NCI-H1417 (cell line): Measurements from ENCODE around the gene CLECL1.
"Not testable (repeated sequence)": the region's sequence is repeated elsewhere in the genome, so short reads cannot be mapped to it uniquely, and the experiment has no call there.

Source experiments
- DNase-seq, 3 experiments: peaks; one replicate each; lab custom pipeline; 2025; lab: John Stamatoyannopoulos, UW

The CLECL1 gene

GRCh38 chr12:9751204-9752144, 18.6 kb upstream of the CLECL1 start:
- DNase-seq, result peak in 1 of 3 experiments; percentile 68

GRCh38 chr12:9750276-9751203, 17.6 kb upstream of the CLECL1 start:
- peak; percentile 62 to 88 (median 64) for DNase-seq

GRCh38 chr12:9749640-9750039, 16.7 kb upstream of the CLECL1 start:
- DNase-seq, result no peak

- DNase-seq, result peak in 1 of 3 experiments; percentile 25
Observed at GRCh38 chr12:9745199-9745598, 12.3 kb upstream of the CLECL1 start.

GRCh38 chr12:9742661-9743060, 9.8 kb upstream of the CLECL1 start:
- DNase-seq, result no peak

- DNase-seq, result no peak
Observed at GRCh38 chr12:9741726-9742125, 8.8 kb upstream of the CLECL1 start.

GRCh38 chr12:9740106-9740750, 7.3 kb upstream of the CLECL1 start:
- DNase-seq, result peak in 1 of 3 experiments; percentile 18

GRCh38 chr12:9739404-9740105, 6.7 kb upstream of the CLECL1 start:
- DNase-seq, result not testable (repeated sequence)

- not testable (repeated sequence) for DNase-seq
Observed at GRCh38 chr12:9738905-9739304, 6.0 kb upstream of the CLECL1 start.

GRCh38 chr12:9736936-9737705, 4.2 kb upstream of the CLECL1 start:
- no peak for DNase-seq

- DNase-seq, result no peak
Observed at GRCh38 chr12:9735601-9736000, 2.7 kb upstream of the CLECL1 start.

GRCh38 chr12:9731797-9732196, 1.1 kb downstream of the CLECL1 start:
- DNase-seq, result no peak

- no peak for DNase-seq
Observed at GRCh38 chr12:9731393-9731792, 1.5 kb downstream of the CLECL1 start.

GRCh38 chr12:9730591-9730990, 2.3 kb downstream of the CLECL1 start:
- no peak for DNase-seq

- DNase-seq, result no peak
Observed at GRCh38 chr12:9730011-9730410, 2.9 kb downstream of the CLECL1 start.

GRCh38 chr12:9729082-9729481, 3.8 kb downstream of the CLECL1 start:
- no peak for DNase-seq

- peak in 1 of 3 experiments; percentile 41 for DNase-seq
Observed at GRCh38 chr12:9727813-9728212, 5.1 kb downstream of the CLECL1 start.

GRCh38 chr12:9725213-9725870, 7.6 kb downstream of the CLECL1 start:
- DNase-seq, result no peak

GRCh38 chr12:9724023-9724422, 8.9 kb downstream of the CLECL1 start:
- no peak for DNase-seq
